Fibroblast of villous mesenchyme (primary cell): ENCODE measurements around the gene HHATL. TPM values are rescaled to one million over a fixed set of nuclear protein-coding genes. Genes with fewer than 3 reads are reported as not detected.

Source experiments
- DNase-seq: peaks from one replicate; pipeline ENCODE4 v3.0.0-alpha.2; 2010; ENCODE audit warnings: low read depth
- H3K4me3 ChIP-seq: 2 replicates; pipeline ENCODE4 v1.5.1; 2011; ENCODE audit warnings: low read depth, mild to moderate bottlenecking, low read length
- CTCF ChIP-seq: IDR thresholded peaks from 2 replicates; pipeline ENCODE4 v1.5.1; 2012; ENCODE audit warnings: low read depth, mild to moderate bottlenecking, low read length; ENCODE audit not compliant: insufficient read depth
- total RNA-seq: library from RNA; depleted of rRNA; stranded (reverse); fragments of >200 nt; gene quantifications from 2 replicates; pipeline ENCODE4 v1.2.3, GENCODE V29; 2012

HHATL gene
- total RNA-seq, 1 donor, result not detected

- TF ChIP-seq CTCF, result no peak
- peak; percentile 67 for DNase-seq
Observed at GRCh38 chr3:42651248-42652091, 51.1 kb downstream of the HHATL start.

GRCh38 chr3:42649783-42650182, 52.8 kb downstream of the HHATL start:
- DNase-seq, result no peak
- no peak for TF ChIP-seq CTCF
- H3K4me3 ChIP-seq, result no peak overlapping the region

More at GRCh38 chr3:42651248-42652091, 51.1 kb downstream of the HHATL start:
- H3K4me3 ChIP-seq, result peak overlapping the region; percentile 91

GRCh38 chr3:42649006-42649405, 53.6 kb downstream of the HHATL start:
- H3K4me3 ChIP-seq, result no peak overlapping the region
- no peak for TF ChIP-seq CTCF
- no peak for DNase-seq

GRCh38 chr3:42647821-42648459, 54.7 kb downstream of the HHATL start:
- no peak for TF ChIP-seq CTCF
- DNase-seq, result no peak
- no peak overlapping the region for H3K4me3 ChIP-seq

Other genes starting within 250 kb of the HHATL start
- 0.32 TPM in 1 of 2 replicates, not detected in the other for gene VIPR1, start 200.2 kb downstream of the HHATL start, total RNA-seq
- gene SEC22C, start 120.8 kb downstream of the HHATL start, total RNA-seq, result 69.3 and 78.6 TPM in 2 replicates
- gene SS18L2, start 111.9 kb downstream of the HHATL start, total RNA-seq, result 10.3 and 24.6 TPM in 2 replicates
- 69.6 and 82.9 TPM in 2 replicates for gene NKTR, start 102.1 kb downstream of the HHATL start, total RNA-seq
- 25.4 and 25.9 TPM in 2 replicates for gene ZBTB47, start 49.1 kb downstream of the HHATL start, total RNA-seq
- gene KLHL40, start 17.3 kb downstream of the HHATL start, total RNA-seq, result not detected in 2 replicates
- 0.43 and 0.64 TPM in 2 replicates for gene CCDC13, start 70.5 kb upstream of the HHATL start, total RNA-seq
- gene HIGD1A, start 101.7 kb upstream of the HHATL start, total RNA-seq, result 130 and 184 TPM in 2 replicates
- gene ACKR2, start 106.6 kb upstream of the HHATL start, total RNA-seq, result under 0.01 TPM in 1 of 2 replicates, not detected in the other
- not detected in 2 replicates for gene CYP8B1, start 173.1 kb upstream of the HHATL start, total RNA-seq
- gene ZNF662, start 203.3 kb upstream of the HHATL start, total RNA-seq, result 3.5 and 3.9 TPM in 2 replicates